PC-9 (cell line): ENCODE data around the gene ZNF668.

Experiments used
- CTCF ChIP-seq: fragments of 200-600 bp; sonication (generic); conservative IDR thresholded peaks from 2 replicates; pipeline ENCODE4 v1.6.1; 2017; ENCODE audit warnings: mixed run types, antibody characterized with exemption, mild to moderate bottlenecking, moderate library complexity
- EZH2 ChIP-seq: fragments of 200-600 bp; sonication (generic); IDR thresholded peaks from 2 replicates; pipeline ENCODE4 v1.8.0; 2017; ENCODE audit warnings: antibody characterized with exemption, low read depth

DNA sequence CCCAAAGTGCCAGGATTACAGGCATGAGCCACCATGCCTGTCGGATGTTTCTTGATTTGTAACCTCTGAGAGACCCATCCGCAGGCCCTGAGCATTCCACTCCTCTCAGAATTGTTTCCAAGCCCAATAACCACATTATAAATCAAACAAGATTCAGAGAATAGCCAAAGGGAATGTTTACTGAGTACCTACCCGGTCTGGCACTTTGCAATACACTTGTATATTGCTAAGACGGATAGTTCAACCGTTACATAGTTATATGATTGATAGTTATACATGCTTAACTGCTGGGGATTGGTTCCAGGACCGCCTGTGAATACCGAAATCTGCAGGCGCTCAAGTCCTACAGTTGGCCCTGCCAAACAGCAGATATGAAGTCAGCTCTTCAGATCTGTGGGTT lies 40.4 kb upstream of the ZNF668 start:
- TF ChIP-seq CTCF (no peak), EZH2 (no peak)
